HepG2 (cell line): ENCODE measurements around the gene NUDT3. TPM values are rescaled to one million over a fixed set of nuclear protein-coding genes. Genes with fewer than 3 reads are reported as not detected.
A peak's percentile ranks its signal among the peaks of the same experiment; 100 is the strongest.

Experiments used
- BATF2 ChIP-seq: sonication (generic); formaldehyde crosslinking; IDR thresholded peaks from 2 replicates; pipeline ENCODE4 v1.8.0; 2022; ENCODE audit warnings: mild to moderate bottlenecking, missing genetic modification reagents, moderate library complexity
- CTCF ChIP-seq: sonication (generic); formaldehyde crosslinking; IDR thresholded peaks from 2 replicates; pipeline ENCODE4 v1.5.0; 2020; ENCODE audit warnings: mild to moderate bottlenecking, missing genetic modification reagents, moderate library complexity
- GABPB1 ChIP-seq: IDR thresholded peaks from 2 replicates; pipeline ENCODE4 v1.6.1; 2016; ENCODE audit warnings: mild to moderate bottlenecking, missing genetic modification reagents, moderate library complexity, missing compliant biosample characterization
- KDM4B ChIP-seq: sonication (generic); formaldehyde crosslinking; IDR thresholded peaks from 2 replicates; pipeline ENCODE4 v1.4.0; 2020; ENCODE audit warnings: missing genetic modification reagents
- RFX5 ChIP-seq: IDR thresholded peaks from 2 replicates; pipeline ENCODE4 v1.6.1; 2011; ENCODE audit warnings: low read depth, low read length, improper control_type of control experiment
- SALL1 ChIP-seq: sonication (generic); formaldehyde crosslinking; IDR thresholded peaks from 2 replicates; pipeline ENCODE4 v1.8.0; 2022; ENCODE audit warnings: mild to moderate bottlenecking, missing genetic modification reagents
- SAP130 ChIP-seq: IDR thresholded peaks from 2 replicates; pipeline ENCODE4 v1.6.1; 2016; ENCODE audit warnings: low read depth
- SMARCE1 ChIP-seq: fragments of 450-650 bp; IDR thresholded peaks from 2 replicates; pipeline ENCODE4 v1.6.1; 2017; ENCODE audit warnings: borderline replicate concordance
- ZBTB37 ChIP-seq: sonication (generic); formaldehyde crosslinking; IDR thresholded peaks from 2 replicates; pipeline ENCODE4 v1.4.0; 2020; ENCODE audit warnings: mild to moderate bottlenecking, missing genetic modification reagents
- ZHX1 ChIP-seq: sonication (generic); formaldehyde crosslinking; IDR thresholded peaks from 2 replicates; pipeline ENCODE4 v1.8.1; 2022; ENCODE audit warnings: low read depth, mild to moderate bottlenecking, missing genetic modification reagents
- ZNF20 ChIP-seq: sonication (generic); formaldehyde crosslinking; IDR thresholded peaks from 2 replicates; pipeline ENCODE4 v1.4.0; 2020; ENCODE audit warnings: mild to moderate bottlenecking, moderate library complexity, missing genetic modification reagents
- ZNF318 ChIP-seq: sonication (generic); formaldehyde crosslinking; IDR thresholded peaks from 2 replicates; pipeline ENCODE4 v1.4.0; 2020; ENCODE audit warnings: mild to moderate bottlenecking, missing genetic modification reagents
- ZZZ3 ChIP-seq: sonication (generic); formaldehyde crosslinking; IDR thresholded peaks from 2 replicates; pipeline ENCODE4 v1.4.0; 2020; ENCODE audit warnings: missing genetic modification reagents, mild to moderate bottlenecking, borderline replicate concordance
- polyA plus RNA-seq, 8 experiments: library from polyadenylated mRNA; depleted of rRNA in 3 of 8; stranded (reverse) in 7 of 8; unstranded in 1 of 8; fragments of >200 nt; fragmentation: Illumina TruSeq in 4 of 8; extraction: Trizol in 4 of 8; gene quantifications; 2 replicates each; pipeline versions ENCODE4 v1.2.1 to v1.2.3, GENCODE V29; 2011 to 2016; ENCODE audit warnings: low read depth in 4 of 8, missing spikeins in 1 of 8, mixed read lengths in 1 of 8; ENCODE audit not compliant: insufficient read depth in 1 of 8
- total RNA-seq, 5 experiments: library from RNA; depleted of rRNA; stranded (reverse); fragments of >200 nt; fragmentation: Illumina TruSeq; extraction: Trizol; gene quantifications; 2 replicates each; pipeline ENCODE4 v1.2.3, GENCODE V29; 2016; ENCODE audit warnings: low read depth in 1 of 5

Gene NUDT3
- total and polyA plus RNA-seq, 2 of the 13 experiments (the other 11 are each of a cell fraction or from before 2014, with no cell fraction given), result 20.2 to 20.6 TPM

- no peak for TF ChIP-seq ZNF318 (CRISPR knock-in tag)
- TF ChIP-seq KDM4B (CRISPR knock-in tag), result peak; percentile 90; the same call in 1 of the 2 replicates
- TF ChIP-seq RFX5, result no peak
- no peak for TF ChIP-seq SMARCE1
- no peak for TF ChIP-seq ZBTB37 (CRISPR knock-in tag)
- no peak for TF ChIP-seq ZZZ3 (CRISPR knock-in tag)
- TF ChIP-seq CTCF, result peak; percentile 97
- 0 out of 2 replicates have a peak, but pooled peaks have one; percentile 67 for TF ChIP-seq SAP130 (CRISPR knock-in tag)
- TF ChIP-seq GABPB1 (CRISPR knock-in tag), result peak; percentile 84
- TF ChIP-seq SALL1 (CRISPR knock-in tag), result peak; percentile 86
- TF ChIP-seq ZNF20 (CRISPR knock-in tag), result no peak
- TF ChIP-seq BATF2 (CRISPR knock-in tag), result no peak
- TF ChIP-seq ZHX1 (CRISPR knock-in tag), result peak; percentile 95
Observed at GRCh38 chr6:34392497-34393190, at the start of gene NUDT3 (continued).
